GM12878 (cell line): Measurements from ENCODE around the gene MEF2D. TPM values are rescaled to one million over a fixed set of nuclear protein-coding genes. Genes with fewer than 3 reads are reported as not detected.
A peak's percentile ranks its signal among the peaks of the same experiment; 100 is the strongest.

Source experiments
- BHLHE40 ChIP-seq, 2 experiments: fragments of 450-650 bp in 1 of 2; IDR thresholded peaks; 2 replicates each; pipeline ENCODE4 v1.6.1; 2011 to 2017; ENCODE audit warnings: low read depth in 2 of 2, borderline replicate concordance in 1 of 2, improper control_type of control experiment in 1 of 2, low read length in 1 of 2, mild to moderate bottlenecking in 1 of 2
- CHD2 ChIP-seq: IDR thresholded peaks from 2 replicates; pipeline ENCODE4 v1.6.1; 2011; ENCODE audit warnings: low read depth, low read length, improper control_type of control experiment, borderline replicate concordance
- polyA plus RNA-seq, 11 experiments: library from polyadenylated mRNA; depleted of rRNA in 4 of 11; unstranded in 6 of 11; stranded (reverse) in 5 of 11; fragments of >200 nt; fragmentation: Nextera tagmentation in 4 of 11; fragmentation: Illumina TruSeq in 1 of 11; extraction: Ambion mirVana in 4 of 11; extraction: Trizol in 1 of 11; gene quantifications; 1 replicate in 1 of 11; 2 replicates in 10 of 11; pipeline versions ENCODE4 v1.2.1 to v1.2.3, GENCODE V29; 2011 to 2016; ENCODE audit warnings: inconsistent platforms in 2 of 11, missing spikeins in 2 of 11, low read depth in 1 of 11
- total RNA-seq, 4 experiments: library from RNA; depleted of rRNA in 3 of 4; stranded (reverse); fragments of >200 nt in 3 of 4; fragmentation: Illumina TruSeq in 1 of 4; extraction: Trizol in 1 of 4; gene quantifications; 2 replicates each; pipeline versions ENCODE4 v1.2.1 to v1.2.3, GENCODE V29; 2013 to 2021
- TF ChIP-seq, protein P1 (sequence below): IDR thresholded peaks from 2 replicates; pipeline ENCODE4 v1.6.1; 2012; ENCODE audit warnings: improper control_type of control experiment, low read depth, low read length; ENCODE audit not compliant: insufficient replicate concordance
- TF ChIP-seq, protein P2 (sequence below): fragments of 450-650 bp; IDR thresholded peaks from 2 replicates; pipeline ENCODE4 v1.6.1; 2017; ENCODE audit warnings: low read depth, mild to moderate bottlenecking, moderate library complexity

MEF2D gene
- total and polyA plus RNA-seq, 10 of the 15 experiments (the other 5 are each of a cell fraction or from before 2014, with no cell fraction given), result 0.61 to 53.0 (median 15.2) TPM

DNA sequence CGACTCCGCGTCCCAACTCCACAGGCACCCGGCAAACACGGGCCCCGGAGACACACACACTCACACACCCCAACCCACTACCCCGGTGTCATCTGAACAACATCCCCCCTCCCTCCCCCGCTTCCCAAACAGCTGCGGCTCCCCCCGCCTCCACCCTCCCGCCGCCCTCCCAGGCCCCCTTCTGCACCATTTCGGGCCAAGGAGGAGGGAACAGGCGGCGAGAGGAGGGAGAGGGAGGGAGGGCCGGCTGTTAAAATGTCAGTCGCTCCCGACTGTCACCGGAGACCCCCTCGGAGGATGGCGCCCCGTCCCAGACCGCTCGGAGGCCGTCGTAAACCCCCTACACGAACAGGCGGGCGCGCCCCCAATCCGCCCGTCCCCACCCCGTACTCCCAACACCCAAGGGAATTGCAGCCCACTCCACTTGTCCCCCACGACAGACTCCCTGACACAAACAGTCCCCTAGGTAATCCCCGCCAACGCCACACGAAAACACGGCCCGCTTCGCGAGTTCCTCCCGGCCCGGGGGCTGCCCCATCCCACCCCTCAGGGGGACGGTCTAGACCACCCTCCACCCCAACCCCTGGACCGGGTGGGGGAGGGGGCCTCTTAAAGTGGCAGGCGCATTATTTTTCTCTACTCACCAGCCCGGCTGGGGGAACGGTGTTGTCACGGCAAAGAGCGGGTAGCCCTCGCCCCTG lies 583 bp downstream of the MEF2D start (continued):
- TF ChIP-seq, protein P1, sequence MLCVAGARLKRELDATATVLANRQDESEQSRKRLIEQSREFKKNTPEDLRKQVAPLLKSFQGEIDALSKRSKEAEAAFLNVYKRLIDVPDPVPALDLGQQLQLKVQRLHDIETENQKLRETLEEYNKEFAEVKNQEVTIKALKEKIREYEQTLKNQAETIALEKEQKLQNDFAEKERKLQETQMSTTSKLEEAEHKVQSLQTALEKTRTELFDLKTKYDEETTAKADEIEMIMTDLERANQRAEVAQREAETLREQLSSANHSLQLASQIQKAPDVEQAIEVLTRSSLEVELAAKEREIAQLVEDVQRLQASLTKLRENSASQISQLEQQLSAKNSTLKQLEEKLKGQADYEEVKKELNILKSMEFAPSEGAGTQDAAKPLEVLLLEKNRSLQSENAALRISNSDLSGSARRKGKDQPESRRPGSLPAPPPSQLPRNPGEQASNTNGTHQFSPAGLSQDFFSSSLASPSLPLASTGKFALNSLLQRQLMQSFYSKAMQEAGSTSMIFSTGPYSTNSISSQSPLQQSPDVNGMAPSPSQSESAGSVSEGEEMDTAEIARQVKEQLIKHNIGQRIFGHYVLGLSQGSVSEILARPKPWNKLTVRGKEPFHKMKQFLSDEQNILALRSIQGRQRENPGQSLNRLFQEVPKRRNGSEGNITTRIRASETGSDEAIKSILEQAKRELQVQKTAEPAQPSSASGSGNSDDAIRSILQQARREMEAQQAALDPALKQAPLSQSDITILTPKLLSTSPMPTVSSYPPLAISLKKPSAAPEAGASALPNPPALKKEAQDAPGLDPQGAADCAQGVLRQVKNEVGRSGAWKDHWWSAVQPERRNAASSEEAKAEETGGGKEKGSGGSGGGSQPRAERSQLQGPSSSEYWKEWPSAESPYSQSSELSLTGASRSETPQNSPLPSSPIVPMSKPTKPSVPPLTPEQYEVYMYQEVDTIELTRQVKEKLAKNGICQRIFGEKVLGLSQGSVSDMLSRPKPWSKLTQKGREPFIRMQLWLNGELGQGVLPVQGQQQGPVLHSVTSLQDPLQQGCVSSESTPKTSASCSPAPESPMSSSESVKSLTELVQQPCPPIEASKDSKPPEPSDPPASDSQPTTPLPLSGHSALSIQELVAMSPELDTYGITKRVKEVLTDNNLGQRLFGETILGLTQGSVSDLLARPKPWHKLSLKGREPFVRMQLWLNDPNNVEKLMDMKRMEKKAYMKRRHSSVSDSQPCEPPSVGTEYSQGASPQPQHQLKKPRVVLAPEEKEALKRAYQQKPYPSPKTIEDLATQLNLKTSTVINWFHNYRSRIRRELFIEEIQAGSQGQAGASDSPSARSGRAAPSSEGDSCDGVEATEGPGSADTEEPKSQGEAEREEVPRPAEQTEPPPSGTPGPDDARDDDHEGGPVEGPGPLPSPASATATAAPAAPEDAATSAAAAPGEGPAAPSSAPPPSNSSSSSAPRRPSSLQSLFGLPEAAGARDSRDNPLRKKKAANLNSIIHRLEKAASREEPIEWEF, result no peak
- TF ChIP-seq, protein P2, sequence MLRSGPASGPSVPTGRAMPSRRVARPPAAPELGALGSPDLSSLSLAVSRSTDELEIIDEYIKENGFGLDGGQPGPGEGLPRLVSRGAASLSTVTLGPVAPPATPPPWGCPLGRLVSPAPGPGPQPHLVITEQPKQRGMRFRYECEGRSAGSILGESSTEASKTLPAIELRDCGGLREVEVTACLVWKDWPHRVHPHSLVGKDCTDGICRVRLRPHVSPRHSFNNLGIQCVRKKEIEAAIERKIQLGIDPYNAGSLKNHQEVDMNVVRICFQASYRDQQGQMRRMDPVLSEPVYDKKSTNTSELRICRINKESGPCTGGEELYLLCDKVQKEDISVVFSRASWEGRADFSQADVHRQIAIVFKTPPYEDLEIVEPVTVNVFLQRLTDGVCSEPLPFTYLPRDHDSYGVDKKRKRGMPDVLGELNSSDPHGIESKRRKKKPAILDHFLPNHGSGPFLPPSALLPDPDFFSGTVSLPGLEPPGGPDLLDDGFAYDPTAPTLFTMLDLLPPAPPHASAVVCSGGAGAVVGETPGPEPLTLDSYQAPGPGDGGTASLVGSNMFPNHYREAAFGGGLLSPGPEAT, result peak; percentile 57
- no peak for TF ChIP-seq BHLHE40 (IDR thresholded peaks at IDR 0.05; ENCODE audit: borderline replicate concordance in 1 of 2, low read depth in 2 of 2, low read length in 1 of 2)
- TF ChIP-seq CHD2, result peak; percentile 32; the same call in 1 of the 2 replicates
